ENCODE data around the gene UBIAD1.
A peak's percentile ranks its signal among the peaks of the same experiment; 100 is the strongest.
"Not testable (repeated sequence)": the region's sequence is repeated elsewhere in the genome, so short reads cannot be mapped to it uniquely, and the experiment has no call there.

UBIAD1 gene, protein sequence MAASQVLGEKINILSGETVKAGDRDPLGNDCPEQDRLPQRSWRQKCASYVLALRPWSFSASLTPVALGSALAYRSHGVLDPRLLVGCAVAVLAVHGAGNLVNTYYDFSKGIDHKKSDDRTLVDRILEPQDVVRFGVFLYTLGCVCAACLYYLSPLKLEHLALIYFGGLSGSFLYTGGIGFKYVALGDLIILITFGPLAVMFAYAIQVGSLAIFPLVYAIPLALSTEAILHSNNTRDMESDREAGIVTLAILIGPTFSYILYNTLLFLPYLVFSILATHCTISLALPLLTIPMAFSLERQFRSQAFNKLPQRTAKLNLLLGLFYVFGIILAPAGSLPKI

DNA sequence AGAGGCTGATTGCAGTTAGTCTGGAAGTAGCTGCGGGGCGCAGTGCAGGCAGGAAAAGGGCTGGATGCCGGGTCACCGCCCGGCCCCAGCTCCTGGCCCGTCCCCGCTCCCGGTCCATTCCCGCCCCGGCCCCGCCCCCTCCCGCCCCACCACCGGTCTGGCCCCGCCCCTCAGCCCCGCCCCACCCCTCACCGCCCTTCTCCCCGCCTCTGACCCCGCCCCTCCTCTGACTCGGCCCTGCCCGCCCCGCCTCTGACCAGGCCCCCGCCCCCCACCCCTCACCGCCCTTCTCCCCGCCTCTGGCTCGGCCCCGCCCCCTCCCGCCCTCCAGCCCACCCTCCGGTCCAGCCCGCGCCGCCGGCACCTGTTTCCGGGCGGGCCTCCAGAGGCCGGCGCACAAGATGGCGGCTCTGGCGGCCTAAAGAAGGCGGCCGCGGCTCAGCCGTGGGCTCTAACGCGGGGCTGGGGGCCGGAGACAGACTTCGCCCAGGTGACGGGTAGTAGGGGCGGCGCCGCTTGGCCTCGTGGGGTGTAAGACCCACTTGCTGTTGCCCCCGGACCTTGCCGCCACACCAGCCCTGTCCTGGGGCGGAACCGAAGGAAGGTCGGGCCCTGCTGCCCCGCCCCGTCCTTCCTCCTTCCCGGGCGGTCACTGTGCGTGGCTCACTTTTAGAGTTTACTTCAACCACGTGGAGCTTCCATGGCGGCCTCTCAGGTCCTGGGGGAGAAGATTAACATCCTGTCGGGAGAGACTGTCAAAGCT lies at the start of gene UBIAD1:
Gene UBIAD1 (plus strand): TSS at position 367 of the 763 bp plus-strand sequence. CDS start 334 bp downstream, at position 701.
- FAIRE-seq = no peak

DNA sequence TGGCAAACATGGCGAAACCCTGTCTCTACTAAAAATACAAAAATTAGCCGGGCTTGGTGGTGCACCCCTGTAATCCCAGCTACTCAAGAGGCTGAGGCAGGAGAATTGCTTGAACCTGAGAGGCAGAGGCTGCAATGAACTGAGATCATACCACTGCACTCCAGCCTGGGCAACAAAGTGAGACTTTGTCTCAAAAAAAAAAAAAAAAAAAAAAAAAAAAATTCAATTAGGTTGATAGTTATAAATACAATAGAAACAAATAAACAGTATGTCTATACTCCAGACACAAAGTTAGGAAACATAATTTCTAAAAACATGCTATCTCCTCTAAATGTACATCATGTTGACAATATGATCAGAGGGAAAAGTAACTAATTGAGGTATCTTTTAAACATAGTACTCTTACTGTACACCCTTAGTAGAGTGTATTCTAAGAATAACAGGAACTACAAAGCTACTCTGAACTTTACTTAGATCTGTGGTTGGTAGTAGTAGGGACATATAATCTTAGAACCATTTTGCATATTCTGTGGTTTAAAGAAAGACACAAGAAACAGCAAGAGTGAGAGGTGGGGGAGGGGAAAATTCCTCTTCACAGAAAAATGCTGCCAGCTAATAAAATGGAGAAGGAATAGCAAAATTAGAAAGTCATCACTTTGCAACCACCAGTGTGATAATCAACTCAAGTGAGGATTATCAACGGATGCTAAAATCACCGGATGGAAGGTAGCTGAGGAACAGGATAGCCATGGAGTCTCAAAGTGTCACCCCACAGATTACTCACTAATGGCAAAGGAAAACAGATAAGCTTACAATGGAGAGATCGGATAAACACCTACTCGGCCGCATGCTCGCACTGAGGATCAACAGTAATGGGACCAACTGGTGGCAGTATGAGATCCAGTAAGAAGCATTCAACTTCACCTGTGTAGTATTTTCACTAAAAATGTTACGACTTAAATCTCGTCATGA lies 45.6 kb upstream of the UBIAD1 start:
- no peak for FAIRE-seq

DNA sequence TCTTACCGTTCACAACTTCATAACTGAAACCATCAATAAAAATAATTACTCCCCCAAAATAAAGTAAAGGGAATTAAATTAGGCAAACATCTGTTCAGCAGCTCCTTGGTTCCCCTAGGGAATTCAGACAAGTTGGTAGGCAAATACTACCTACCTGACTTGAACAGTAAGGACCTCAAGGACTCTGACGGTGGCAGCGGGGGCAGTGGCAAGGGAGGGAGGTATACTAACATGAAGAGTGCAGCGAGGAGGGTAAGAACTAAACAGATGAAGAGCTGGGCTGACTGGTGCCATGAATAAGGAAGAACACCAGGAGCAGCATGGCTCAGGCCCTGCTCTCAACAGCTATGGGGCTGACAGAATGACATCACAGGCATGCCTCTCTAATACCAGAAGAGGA lies 43.8 kb upstream of the UBIAD1 start:
- FAIRE-seq = no peak

DNA sequence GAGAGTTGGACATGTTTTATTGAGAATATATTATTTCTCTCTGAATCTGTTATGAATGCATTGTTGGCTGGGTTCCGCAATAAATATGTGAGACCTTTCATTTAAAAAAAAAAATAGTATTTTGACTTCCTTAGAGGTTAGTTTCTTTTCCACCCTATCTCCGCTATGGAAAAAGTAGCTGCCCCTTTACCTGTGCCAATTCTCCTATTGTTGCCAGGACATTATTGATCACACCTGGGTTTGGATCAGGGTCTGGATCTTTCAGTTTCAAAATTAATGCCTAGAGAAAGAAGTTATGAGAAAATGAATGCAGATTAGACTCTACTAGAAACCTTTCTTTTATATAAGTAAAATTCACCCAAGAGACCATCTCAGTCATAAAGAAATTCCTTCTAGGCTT lies 39.8 kb upstream of the UBIAD1 start:
- FAIRE-seq = no peak

DNA sequence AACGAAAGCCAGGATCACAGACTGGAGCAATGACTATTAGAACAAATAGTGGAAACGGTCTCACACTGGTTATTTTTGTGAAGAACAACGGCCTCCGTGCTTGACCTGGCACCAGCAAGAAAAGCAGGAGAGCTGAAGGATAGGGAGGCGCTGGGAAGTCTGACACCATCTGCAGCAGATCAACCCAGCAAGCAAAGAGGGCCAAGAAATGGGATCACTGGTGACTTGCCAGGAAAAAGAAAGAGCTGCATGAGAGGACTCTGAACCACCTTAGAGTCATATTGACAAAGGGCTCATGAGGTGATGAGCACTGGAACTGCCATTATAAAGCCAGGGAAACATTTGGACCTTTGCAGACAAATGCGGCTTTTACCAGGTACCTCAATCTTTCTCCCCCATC lies 35.6 kb upstream of the UBIAD1 start:
- no peak for FAIRE-seq

DNA sequence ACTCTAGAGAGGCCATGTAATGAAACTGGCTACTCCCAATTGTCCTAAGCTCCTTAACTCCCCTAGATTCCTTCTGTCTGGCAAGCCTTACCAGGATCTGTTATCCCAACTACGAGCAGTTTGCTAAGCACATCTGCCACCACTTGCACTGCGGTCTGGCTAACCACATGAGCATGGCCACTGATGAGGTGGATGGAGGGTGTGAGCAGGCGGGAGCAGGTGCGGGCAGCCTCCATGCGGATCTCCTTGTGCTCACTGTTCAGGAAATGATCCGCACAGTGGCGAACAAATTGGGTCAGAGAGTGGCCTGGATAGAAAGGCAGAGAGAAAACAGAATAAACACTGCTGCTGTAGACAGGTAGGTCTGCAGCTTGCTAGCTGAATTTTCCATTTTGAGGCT lies 34.7 kb upstream of the UBIAD1 start:
- FAIRE-seq = no peak

DNA sequence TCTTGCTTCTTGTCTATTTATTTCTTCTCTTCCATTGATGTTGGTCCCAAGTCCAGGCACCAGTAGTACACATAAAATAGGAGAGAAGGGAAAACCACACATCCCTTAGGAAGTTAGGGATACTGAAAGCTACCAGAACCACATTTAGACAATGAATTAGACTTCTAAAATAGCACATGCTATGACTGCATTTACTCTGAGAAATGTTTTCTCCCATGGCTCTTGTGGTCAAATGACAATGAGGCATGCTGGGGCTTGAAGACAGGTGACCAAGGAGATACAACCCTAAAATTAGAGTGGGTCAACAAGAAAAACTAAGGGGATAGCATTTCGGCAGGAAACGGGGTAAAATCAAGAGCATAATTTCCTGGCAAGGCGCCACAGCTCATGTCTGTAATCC lies 27.8 kb upstream of the UBIAD1 start:
- FAIRE-seq = no peak

DNA sequence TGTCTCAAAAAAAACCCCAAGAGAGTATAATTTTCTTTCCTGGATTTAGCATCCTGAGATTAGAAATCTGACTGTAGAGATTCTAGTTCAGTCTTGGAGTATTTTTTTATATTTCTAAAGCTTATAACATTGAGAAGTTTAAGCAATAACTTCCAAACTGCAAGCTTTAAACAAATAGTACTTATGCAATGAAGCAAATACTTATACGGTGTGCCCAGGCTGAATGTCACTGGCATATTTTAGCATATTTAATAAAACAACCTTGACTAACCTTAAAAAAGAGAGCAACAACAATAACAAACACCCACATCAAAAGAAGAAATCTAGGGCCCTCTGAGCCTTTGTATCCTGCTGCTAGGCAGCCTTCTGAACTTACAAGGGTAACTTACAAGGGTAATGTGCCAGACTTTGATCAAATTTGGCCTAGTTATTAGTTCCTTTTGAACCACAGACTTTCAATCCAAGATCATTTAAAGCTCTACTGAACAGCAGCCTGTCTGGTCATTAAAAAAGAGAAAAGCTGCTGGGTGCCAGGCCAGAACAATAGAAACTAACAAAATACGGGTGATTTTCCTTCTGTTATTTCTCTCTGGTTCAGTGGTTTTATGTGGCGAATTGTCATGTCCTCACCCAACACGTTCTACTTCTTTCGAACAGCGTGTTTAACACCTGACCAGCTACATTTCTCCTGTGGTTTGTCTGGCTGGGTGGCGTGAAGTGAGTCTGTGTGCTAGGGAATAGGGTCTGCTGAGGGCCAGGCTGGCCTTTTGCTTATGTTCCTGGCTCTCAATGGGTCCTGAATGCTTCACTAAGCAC lies 26.9 kb upstream of the UBIAD1 start:
- no peak for FAIRE-seq

DNA sequence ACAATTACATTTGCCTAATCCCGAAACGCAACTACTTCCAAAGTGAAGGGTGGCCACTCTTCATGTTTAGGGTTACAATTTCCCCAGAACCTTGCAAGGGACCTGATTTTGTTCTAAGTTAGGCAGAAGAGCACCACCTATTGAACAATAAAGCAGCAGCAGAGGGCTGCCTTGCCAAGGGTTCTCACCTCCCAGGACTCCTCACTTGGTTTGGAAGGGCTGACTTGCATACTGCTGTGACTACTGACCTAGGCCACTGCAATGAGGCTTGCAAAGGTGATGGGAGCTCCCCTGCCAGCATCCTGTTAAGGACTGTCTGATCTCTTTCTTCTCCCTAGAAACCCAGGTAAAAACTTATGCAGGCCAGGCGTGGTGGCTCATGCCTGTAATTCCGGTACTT lies 24.8 kb upstream of the UBIAD1 start:
- no peak for FAIRE-seq

DNA sequence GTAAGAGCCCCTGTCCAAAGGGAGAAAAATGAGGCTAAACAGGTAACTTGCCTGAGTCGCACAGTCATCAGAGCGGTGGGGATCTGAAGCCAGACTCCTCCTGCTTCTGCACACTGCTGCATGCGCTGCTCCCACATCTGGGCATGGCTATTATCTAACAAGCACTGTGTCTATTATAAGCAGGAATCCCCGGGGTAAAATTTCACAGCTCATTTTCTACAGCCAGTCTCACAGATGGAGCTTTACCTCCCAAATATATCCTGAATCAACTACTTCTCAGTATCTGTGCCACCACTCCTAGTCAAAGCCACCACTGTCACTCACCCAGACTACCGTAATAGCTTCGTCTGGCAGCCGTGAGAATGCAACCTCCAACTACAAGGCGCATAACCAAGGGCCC lies 20.5 kb upstream of the UBIAD1 start:
- no peak for FAIRE-seq

DNA sequence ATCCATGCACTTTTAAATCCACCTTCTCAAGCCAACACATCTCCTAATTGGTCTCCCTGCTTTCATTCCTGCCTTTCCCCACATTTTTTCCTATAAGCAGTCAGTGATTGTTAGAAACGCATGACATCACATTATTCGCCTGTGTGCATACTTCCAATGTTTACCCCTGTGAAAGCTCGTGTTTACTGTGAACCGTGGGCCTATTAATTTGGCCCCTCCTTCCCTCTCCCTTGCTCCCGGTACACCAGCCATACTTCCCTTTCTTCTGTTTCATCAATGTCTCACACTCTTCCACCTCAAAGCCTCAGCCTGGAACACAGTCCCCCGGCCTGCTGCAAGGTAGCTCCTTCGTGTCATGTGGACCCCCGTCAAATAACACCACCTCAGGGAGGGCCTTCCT lies 19.8 kb upstream of the UBIAD1 start:
- no peak for FAIRE-seq

DNA sequence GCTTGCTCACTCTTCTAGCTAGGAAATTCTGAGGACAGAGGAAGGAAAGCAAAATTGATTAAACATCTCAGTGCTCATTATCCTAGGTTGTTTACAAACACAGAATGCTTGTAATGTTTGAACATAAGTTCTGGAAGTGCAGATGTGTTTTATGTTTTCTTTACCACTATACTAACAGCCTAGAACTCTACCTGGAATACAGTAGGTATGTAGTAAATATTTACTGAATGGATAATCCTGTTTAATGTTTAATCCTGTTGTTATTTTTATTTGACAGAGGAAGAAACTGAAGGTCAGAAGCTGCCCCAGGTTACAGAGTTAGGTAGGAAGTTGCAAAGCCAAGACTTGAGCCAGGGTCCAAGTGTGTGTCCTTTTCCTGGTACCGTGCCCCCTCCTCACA lies 16.7 kb upstream of the UBIAD1 start:
- FAIRE-seq = no peak

DNA sequence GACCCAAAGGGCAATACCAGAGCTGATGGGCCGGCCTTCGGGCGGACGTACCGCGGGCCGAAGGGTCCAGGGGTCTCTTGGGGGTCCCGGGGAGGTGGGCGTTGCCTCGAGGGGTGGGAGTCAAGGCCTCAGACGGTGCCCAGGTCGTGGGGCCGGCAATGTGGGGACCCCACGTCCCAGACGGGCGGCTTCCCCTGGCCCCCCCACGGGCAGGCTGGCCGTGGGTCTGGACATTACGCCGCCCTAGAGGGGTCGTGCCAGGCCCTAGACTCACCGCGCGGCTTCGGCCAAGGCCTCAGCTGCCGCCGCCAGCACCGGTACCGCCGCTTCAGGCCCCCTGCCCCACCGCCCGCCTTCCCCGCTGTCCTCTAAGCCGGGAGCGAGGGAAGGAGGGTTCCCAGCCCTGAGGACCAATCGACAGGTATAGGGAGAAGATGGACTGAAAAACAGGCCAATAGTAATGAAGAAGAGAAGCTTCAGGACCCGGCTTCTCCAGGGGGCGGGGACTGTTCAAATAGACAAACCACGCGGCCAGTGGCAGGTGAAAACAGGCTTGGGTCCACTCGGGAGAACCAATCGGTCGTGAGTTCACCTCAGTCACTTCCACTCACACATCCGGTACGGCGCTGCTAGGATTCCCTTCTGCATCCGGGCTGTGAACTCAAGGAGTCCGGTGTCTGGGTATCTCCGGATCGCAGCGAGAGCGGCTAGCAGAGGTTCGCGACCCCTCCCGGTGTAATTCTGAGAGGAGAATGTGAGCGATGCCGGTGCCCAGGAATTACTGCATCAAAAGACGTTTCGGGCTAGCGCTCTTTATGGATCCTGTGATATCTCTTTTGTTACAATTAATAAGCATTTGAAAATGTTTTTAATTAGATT lies 10.6 kb upstream of the UBIAD1 start, which contains the start of gene MTOR:
Gene MTOR (minus strand): TSS at position 381 of the 879 bp plus-strand sequence. CDS start 3,142 bp downstream, outside the sequence.
- peak; percentile 99 for FAIRE-seq

DNA sequence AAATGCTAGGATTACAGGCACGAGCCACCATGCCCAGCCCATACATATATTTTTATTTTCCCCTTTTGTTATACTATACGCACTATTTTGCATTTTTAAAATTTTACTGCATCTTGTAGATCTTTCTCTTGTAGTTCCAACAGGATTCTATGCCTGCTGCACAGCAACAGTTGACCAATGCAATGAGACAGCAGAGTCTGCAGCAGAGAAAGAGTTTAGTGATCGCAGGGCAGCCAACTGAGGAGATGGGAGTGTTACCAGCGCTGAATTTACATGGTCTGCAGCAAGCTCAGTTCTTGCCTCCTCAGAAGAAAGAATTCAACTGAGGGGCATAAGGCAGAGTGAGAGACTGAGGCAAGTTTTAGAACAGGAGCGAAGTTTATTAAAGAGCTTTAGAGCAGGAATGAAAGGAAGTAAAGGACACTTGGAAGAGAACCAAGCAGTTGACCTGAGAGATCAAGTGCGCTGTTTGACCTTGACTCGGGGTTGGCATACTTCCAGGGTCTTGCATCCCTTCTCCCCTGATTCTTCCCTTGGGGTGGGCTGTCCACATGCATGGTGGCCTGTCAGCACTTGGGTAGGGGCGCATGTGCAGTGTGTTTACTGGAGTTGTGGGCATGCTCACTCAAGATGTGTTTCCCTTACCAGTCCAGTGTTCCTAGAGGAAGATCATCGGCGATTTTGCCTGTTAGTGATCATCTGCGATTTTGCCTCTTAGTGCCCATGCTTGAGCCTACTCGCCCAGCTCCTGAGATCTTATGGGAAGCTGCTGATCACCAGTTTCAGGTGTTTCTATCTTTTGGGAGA lies 6.5 kb upstream of the UBIAD1 start:
- FAIRE-seq = no peak

DNA sequence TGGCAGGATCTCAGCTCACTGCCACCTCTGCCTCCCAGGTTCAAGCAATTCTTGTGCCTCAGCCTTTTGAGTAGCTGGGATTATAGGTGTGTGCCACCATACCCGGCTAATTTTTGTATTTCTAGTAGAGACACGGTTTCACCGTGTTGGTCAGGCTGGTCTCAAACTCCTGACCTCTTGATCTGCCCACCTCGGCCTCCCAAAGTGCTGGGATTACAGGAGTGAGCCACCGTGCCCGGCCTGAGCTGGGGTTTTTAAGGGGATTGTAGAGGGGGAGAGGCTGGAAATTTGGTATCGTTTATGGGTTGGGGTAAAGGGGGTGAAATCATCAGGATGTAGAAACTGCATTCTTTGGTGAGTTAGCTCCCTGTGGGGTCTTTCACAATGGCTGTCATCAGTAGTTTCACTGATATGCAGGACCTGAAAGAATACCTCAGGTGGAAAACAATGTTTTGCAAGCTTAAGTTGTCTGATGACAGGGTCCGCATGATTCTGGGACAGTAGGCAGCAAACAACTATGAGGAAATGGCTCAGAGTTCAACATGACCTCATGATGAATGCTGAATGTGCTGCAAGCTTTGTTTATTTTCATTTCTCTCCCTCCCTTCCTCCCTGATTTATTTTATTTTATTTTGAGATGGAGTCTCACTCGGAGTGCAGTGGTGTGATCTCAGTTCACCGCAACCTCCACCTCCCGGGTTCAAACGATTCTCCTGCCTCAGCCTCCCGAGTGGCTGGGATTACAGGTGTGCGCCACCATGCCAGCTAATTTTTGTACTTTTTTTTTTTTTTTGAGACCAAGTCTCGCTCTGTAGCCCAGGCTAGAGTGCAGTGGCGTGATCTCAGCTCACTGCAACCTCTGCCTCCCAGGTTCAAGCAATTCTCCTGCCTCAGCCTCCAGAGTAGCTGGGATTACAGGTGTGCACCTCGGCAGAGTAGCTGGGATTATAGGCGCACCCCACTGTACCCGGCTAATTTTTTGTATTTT lies 5.4 kb upstream of the UBIAD1 start:
- FAIRE-seq = not testable (repeated sequence)

DNA sequence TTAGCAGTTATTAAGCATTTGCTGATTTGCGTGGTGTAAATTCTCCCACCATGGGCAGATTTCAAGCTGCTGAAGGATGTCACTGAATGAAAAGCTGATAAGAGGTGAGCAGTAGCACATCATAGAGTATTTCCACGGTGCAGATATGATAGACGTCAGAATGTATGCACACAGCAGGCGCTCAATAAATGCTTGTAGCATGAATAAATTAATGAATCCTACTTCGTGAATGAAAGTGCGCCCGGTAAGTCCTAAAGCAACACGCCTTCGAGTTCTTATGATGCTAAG lies 510 bp upstream of the UBIAD1 start:
- FAIRE-seq = no peak

DNA sequence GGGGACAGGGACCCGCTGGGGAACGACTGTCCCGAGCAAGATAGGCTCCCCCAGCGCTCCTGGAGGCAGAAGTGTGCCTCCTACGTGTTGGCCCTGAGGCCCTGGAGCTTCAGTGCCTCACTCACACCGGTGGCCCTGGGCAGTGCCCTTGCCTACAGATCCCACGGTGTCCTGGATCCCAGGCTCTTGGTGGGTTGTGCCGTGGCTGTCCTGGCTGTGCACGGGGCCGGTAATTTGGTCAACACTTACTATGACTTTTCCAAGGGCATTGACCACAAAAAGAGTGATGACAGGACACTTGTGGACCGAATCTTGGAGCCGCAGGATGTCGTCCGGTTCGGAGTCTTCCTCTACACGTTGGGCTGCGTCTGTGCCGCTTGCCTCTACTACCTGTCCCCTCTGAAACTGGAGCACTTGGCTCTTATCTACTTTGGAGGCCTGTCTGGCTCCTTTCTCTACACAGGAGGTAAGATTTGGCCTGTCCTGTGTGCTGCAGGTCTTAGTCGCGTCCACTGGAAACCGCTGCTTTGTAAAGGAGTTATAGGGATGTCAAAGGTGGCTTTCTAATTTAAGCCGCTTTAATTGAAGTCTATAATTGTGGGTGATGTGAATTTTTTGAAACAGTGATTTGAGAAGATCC lies 717 bp downstream of the UBIAD1 start:
- no peak for FAIRE-seq

DNA sequence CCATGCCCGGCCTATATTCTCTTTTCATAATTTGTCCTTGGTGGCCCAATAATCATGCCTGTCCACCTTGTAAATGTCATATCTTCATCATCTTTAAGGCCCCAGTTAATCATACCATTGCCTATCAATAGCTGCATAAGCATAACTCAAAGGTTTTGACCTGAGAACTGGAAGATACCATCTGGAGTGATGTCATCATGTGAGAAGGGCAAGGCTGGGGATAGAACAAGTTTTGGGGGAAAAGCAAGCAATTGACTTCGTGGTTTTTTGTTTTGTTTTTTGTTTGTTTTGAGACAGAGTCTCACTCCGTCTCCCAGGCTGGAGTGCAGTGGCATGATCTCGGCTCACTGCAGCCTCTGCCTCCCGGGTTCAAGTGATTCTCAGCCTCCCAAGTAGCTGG lies 6.2 kb downstream of the UBIAD1 start:
- no peak for FAIRE-seq

DNA sequence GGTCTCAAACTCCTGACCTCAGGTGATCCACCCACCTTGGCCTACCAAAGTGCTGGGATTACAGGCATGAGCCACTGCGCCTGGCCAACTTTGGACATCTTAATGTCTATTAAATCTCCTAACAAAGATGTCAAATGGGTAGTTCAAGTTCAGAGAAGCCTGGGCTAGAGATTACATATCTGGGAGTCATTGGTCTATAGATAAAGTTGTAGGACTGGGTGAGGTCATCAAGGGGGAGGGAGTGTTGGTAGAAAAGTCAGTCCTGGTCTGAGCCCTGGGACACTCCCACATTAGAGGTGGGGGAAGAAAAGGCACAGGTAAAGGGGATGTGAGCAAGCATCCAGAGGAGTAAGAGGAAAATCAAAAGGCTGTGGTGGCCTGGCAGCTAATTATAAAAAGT lies 6.6 kb downstream of the UBIAD1 start:
- no peak for FAIRE-seq
